Subcutaneous adipose tissue (tissue), 4 donors: ENCODE results near the gene LHFPL5. TPM values are rescaled to one million over a fixed set of nuclear protein-coding genes. Genes with fewer than 3 reads are reported as not detected.

Experiments
- CTCF ChIP-seq: fragments of 450-650 bp; IDR thresholded peaks from one replicate; pipeline ENCODE4 v1.5.1; 2016; ENCODE audit warnings: low read depth, mild to moderate bottlenecking, control low read depth, antibody characterized with exemption, moderate library complexity
- total RNA-seq, 4 donors: library from RNA; depleted of rRNA; stranded (reverse); fragments of >200 nt; gene quantifications; one replicate each; pipeline ENCODE4 v1.1.0, GENCODE V29; 2016

The LHFPL5 gene
- total RNA-seq, 4 donors from 2014 or later = not detected

GRCh38 chr6:35831257-35832007 is 26.3 kb downstream of the LHFPL5 start:
- no peak for TF ChIP-seq CTCF

GRCh38 chr6:35833536-35833935 is 28.4 kb downstream of the LHFPL5 start:
- TF ChIP-seq CTCF = no peak

- TF ChIP-seq CTCF = no peak
Measured at GRCh38 chr6:35839019-35839418, 33.9 kb downstream of the LHFPL5 start.

GRCh38 chr6:35842381-35842780 is 37.2 kb downstream of the LHFPL5 start:
- no peak for TF ChIP-seq CTCF

GRCh38 chr6:35844290-35844689 is 39.1 kb downstream of the LHFPL5 start:
- TF ChIP-seq CTCF = no peak

- TF ChIP-seq CTCF = no peak
Measured at GRCh38 chr6:35850208-35850607, 45.1 kb downstream of the LHFPL5 start.

- TF ChIP-seq CTCF = no peak
Measured at GRCh38 chr6:35852994-35853393, 47.8 kb downstream of the LHFPL5 start.
